Thyroid gland (tissue), 4 donors: ENCODE results near the gene GNA15. TPM values are rescaled to one million over a fixed set of nuclear protein-coding genes. Genes with fewer than 3 reads are reported as not detected.

Experiments
- DNase-seq, 2 donors: peaks; one replicate each; pipeline ENCODE4 v3.0.0-alpha.2; 2019
- H3K27ac ChIP-seq, 3 donors: fragments of 200-600 bp; sonication (generic); 1 replicate in 2 of 3; 2 replicates in 1 of 3; pipeline ENCODE4 v1.5.1; 2016 to 2019; ENCODE audit warnings: mild to moderate bottlenecking in 1 of 3, moderate library complexity in 1 of 3
- H3K27me3 ChIP-seq: fragments of 200-600 bp; sonication (generic); one replicate; pipeline ENCODE4 v1.5.1; 2019
- H3K36me3 ChIP-seq, 2 donors: fragments of 200-600 bp; sonication (generic); one replicate each; pipeline ENCODE4 v1.5.1; 2016 to 2019
- H3K4me1 ChIP-seq, 2 donors: fragments of 200-600 bp; sonication (generic); one replicate each; pipeline ENCODE4 v1.5.1; 2017 to 2019
- H3K4me3 ChIP-seq, 3 donors: fragments of 200-600 bp; sonication (generic); replicated peaks in 1 of 3; 1 replicate in 2 of 3; 2 replicates in 1 of 3; pipeline ENCODE4 v1.5.1; 2016; ENCODE audit warnings: mild to moderate bottlenecking in 1 of 3
- H3K9me3 ChIP-seq: fragments of 200-600 bp; sonication (generic); one replicate; pipeline ENCODE4 v1.5.1; 2017
- POLR2A ChIP-seq, 2 donors: fragments of 450-650 bp; IDR thresholded peaks; one replicate each; pipeline ENCODE4 v1.6.1; 2017; ENCODE audit warnings: antibody characterized with exemption in 2 of 2, mild to moderate bottlenecking in 2 of 2, moderate library complexity in 1 of 2
- WGBS, 2 donors: methylation state at CpG; one replicate each; pipeline ENCODE4 v1.1.5; 2017; 5-methylcytosine and 5-hydroxymethylcytosine counted together
- intact Hi-C: fragments of 100-400 bp; cut with DNase I; formaldehyde crosslinking; loops from one replicate; pipeline ENCODE4 v1.15.1; 2023
- total RNA-seq, 4 donors: library from RNA; depleted of rRNA; stranded (reverse); fragments of >200 nt; gene quantifications; one replicate each; pipeline ENCODE4 v1.2.3, GENCODE V29; 2016
- TF ChIP-seq, protein P1 (sequence below), 6 experiments: fragments of 200-600 bp in 3 of 6; fragments of 450-650 bp in 3 of 6; sonication (generic) in 3 of 6; IDR thresholded peaks; one replicate each; pipeline ENCODE4 v1.5.1; 2016 to 2019; ENCODE audit warnings: antibody characterized with exemption in 6 of 6, mild to moderate bottlenecking in 2 of 6, inconsistent platforms in 1 of 6, moderate library complexity in 1 of 6

GNA15 gene
- total RNA-seq, 4 donors from 2014 or later, result 0.88 to 4.6 (median 2.1) TPM

DNA sequence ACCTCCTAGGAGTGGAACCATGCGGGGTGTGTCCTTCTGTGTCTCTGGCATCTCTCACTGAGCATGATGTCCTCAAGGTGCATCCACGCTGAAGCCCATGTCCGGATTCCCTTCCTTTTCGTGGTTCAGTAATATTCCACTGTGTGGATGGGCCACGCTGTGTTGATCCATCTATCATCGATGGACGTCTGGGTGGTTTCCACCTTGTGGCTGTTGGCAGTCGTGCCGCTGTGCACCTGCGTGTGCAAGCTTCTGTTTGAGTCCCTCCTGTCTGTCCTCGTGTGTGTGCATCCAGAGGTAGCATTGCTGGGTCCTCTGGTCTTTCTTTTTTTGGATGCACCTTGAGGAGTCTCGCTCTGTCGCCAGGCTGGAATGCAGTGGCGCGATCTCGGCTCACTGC is 11.2 kb upstream of the GNA15 start:
- Histone ChIP-seq H3K36me3 (peaks cover 0 to 16% of the 10 kb centered on the region in 2 donors), H3K9me3 (no peaks in the 10 kb centered on the region), H3K27me3 (no peaks in the 10 kb centered on the region), H3K27ac (no peak overlapping the region), H3K4me1 (no peaks in the 10 kb centered on the region), H3K4me3 (no peak overlapping the region)
- WGBS, 2 donors, result 68 to 71% methylated on average over 16 of the region's 16 CpGs
- intact Hi-C loops, result loop anchor here (5.0 kb wide), 1 partner anchor 38 kb away; no protein-coding TSS in a partner anchor
- no peak for DNase-seq
- TF ChIP-seq, protein P1, sequence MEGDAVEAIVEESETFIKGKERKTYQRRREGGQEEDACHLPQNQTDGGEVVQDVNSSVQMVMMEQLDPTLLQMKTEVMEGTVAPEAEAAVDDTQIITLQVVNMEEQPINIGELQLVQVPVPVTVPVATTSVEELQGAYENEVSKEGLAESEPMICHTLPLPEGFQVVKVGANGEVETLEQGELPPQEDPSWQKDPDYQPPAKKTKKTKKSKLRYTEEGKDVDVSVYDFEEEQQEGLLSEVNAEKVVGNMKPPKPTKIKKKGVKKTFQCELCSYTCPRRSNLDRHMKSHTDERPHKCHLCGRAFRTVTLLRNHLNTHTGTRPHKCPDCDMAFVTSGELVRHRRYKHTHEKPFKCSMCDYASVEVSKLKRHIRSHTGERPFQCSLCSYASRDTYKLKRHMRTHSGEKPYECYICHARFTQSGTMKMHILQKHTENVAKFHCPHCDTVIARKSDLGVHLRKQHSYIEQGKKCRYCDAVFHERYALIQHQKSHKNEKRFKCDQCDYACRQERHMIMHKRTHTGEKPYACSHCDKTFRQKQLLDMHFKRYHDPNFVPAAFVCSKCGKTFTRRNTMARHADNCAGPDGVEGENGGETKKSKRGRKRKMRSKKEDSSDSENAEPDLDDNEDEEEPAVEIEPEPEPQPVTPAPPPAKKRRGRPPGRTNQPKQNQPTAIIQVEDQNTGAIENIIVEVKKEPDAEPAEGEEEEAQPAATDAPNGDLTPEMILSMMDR (IDR thresholded peaks at IDR 0.05), result no peak
- no peak for TF ChIP-seq POLR2A (IDR thresholded peaks at IDR 0.05)

DNA sequence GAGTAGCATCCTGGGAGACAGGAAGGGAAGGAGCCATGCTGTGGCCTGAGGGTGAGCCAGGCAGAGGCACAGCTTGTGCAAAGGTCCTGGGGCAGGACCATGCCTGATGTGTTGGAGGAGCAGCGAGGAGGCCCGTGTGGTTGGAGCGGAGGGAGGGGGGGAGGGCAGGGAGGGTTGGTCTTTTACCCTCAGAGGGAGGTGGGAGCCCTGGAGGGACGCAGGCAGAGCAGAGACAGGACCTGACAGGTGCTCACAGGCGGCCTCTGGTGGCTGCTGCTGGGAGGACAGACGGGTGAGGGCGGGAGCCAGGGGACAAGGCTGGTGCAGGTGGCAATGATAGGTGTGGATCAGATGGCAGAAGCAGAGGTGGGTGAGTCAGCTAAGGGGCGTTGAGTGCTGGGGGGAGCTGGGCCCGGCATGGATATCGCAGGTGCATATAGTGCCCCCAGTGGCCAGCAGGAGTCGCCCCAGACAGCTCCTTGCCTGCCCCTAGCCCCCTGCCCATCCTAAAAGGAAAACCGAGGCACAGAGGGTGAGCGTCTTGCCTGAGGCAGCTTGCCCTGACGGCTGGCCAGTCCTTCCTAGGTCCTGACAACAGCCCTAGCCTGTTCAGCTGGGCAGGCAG is 9.8 kb upstream of the GNA15 start:
- TF ChIP-seq, protein P1 (IDR thresholded peaks at IDR 0.05), result peak; percentile 25 to 76 (median 68)
- no peak for TF ChIP-seq POLR2A (IDR thresholded peaks at IDR 0.05)
- no peaks in the 10 kb centered on the region for H3K9me3 ChIP-seq
- 11 to 13% methylated on average over 11 to 14 of the region's 14 CpGs for WGBS, 2 donors
- intact Hi-C loops, result loop anchor here (5.0 kb wide), 1 partner anchor 36 kb away; no protein-coding TSS in a partner anchor
- H3K27ac ChIP-seq, result no peak overlapping the region
- no peaks in the 10 kb centered on the region for H3K27me3 ChIP-seq
- peaks cover 0 to 8% of the 10 kb centered on the region in 2 donors for H3K36me3 ChIP-seq
- no peak overlapping the region for H3K4me3 ChIP-seq
- DNase-seq, result peak; percentile 38 to 68
- H3K4me1 ChIP-seq, result no peaks in the 10 kb centered on the region

DNA sequence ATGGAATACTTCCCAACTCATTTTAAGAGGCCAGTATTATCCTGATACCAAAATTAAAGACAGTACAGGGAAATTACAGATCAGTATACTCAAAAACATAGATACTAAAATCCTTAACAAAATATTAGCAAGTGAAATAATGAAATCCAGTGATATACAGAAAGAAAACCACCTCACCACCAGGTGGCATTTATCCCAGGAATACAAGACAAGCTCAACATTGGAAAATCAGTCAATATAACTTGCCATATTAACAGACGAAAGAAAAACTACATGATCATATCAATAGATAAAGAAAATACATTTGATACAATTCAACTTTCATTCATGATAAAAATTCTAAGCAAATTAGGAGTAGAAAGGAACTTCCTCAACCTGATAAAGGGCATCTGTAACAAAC is 6.7 kb upstream of the GNA15 start:
- 22 to 23% methylated on average over 1 of the region's 1 CpG for WGBS, 2 donors
- no peaks in the 10 kb centered on the region for H3K36me3 ChIP-seq
- no peaks in the 10 kb centered on the region for H3K4me1 ChIP-seq
- intact Hi-C loops, result loop anchor here (5.0 kb wide), 1 partner anchor 33 kb away; no protein-coding TSS in a partner anchor
- no peaks in the 10 kb centered on the region for H3K9me3 ChIP-seq
- no peaks in the 10 kb centered on the region for H3K27me3 ChIP-seq
- no peak overlapping the region for H3K27ac ChIP-seq
- TF ChIP-seq POLR2A (IDR thresholded peaks at IDR 0.05), result no peak
- TF ChIP-seq, protein P1 (IDR thresholded peaks at IDR 0.05), result peak in 3 of 6 experiments; percentile 42 to 57 (median 53)
- DNase-seq, result no peak
- no peak overlapping the region for H3K4me3 ChIP-seq

DNA sequence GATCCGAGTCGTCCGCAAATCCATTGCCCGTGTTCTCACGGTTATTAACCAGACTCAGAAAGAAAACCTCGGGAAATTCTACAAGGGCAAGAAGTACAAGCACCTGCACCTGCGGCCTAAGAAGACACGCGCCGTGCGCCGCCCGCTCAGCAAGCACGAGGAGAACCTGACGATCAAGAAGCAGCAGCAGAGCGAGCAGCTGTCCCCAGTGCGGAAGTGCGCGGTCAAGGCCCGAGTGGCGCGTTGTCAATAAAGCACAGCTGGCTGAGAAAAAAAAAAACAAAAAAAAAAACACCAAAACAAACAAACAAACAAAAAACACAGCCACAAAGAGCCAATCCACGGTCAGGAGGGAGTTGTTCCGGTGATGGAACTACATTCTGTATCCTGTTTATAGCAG is 4.7 kb upstream of the GNA15 start:
- H3K27ac ChIP-seq, result no peak overlapping the region
- no peak for DNase-seq
- H3K4me3 ChIP-seq, result no peak overlapping the region
- no peaks in the 10 kb centered on the region for H3K27me3 ChIP-seq
- no peaks in the 10 kb centered on the region for H3K36me3 ChIP-seq
- TF ChIP-seq POLR2A (IDR thresholded peaks at IDR 0.05), result no peak
- TF ChIP-seq, protein P1 (IDR thresholded peaks at IDR 0.05), result no peak
- H3K9me3 ChIP-seq, result no peaks in the 10 kb centered on the region
- 94 to 95% methylated on average over 24 of the region's 24 CpGs for WGBS, 2 donors
- intact Hi-C loops, result no loop called here
- no peaks in the 10 kb centered on the region for H3K4me1 ChIP-seq

DNA sequence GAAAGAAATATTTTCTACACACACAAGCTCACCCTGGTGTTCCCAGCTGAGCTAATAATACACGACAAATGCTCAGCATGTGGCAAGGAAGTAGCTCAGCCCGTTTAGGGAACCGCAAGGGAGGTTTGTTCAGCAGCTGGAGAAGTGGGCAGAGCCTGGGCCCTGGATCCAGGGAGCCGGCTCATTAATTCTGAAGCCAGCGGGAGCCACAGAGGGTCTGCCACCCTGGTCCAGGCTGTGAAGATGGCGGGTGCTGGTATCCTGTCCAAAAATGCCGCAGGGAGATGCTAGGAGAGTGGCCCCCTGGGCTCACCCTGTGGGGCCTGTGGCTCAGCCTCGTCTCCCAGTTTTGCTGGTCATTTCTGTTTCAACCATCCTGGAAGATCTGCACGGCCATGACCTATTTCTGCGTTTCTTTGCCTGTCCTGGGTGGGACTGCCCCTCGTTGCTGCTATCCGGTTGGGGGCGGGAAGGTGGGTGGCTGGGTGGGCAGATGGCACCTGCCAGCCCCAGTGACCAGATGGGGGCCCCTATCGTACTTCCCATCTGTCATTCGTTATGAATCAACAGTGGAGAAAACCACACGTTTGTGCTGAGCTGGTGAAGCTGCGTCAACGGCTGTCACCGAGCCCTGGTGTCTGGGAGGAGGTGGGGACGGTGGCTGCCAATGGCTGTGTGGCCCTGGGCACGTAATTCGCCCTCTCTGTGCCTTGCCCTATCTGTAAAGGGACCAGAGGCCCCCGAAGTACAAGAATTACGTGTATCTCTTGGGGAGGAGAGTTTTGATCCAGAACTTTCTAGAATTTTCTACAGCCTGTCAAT is 2.7 kb upstream of the GNA15 start:
- TF ChIP-seq, protein P1 (IDR thresholded peaks at IDR 0.05), result no peak
- TF ChIP-seq POLR2A (IDR thresholded peaks at IDR 0.05), result no peak
- no peak overlapping the region for H3K27ac ChIP-seq
- no peak for DNase-seq
- no peaks in the 10 kb centered on the region for H3K9me3 ChIP-seq
- H3K27me3 ChIP-seq, result no peaks in the 10 kb centered on the region
- H3K4me3 ChIP-seq, result no peak overlapping the region
- H3K36me3 ChIP-seq, result no peaks in the 10 kb centered on the region
- no peaks in the 10 kb centered on the region for H3K4me1 ChIP-seq
- WGBS, 2 donors, result 60 to 73% methylated on average over 13 to 23 of the region's 24 CpGs
- intact Hi-C loops, result no loop called here
